Activated T-cell treated with anti-CD3 and anti-CD28 coated beads for 1 hour (primary cell): Measurements from ENCODE around the gene C11orf24.
A peak's percentile ranks its signal among the peaks of the same experiment; 100 is the strongest.

Experiments
- DNase-seq: peaks from one replicate; pipeline ENCODE4 v3.0.0-alpha.2; 2020; ENCODE audit warnings: low read depth

C11orf24 gene

DNA sequence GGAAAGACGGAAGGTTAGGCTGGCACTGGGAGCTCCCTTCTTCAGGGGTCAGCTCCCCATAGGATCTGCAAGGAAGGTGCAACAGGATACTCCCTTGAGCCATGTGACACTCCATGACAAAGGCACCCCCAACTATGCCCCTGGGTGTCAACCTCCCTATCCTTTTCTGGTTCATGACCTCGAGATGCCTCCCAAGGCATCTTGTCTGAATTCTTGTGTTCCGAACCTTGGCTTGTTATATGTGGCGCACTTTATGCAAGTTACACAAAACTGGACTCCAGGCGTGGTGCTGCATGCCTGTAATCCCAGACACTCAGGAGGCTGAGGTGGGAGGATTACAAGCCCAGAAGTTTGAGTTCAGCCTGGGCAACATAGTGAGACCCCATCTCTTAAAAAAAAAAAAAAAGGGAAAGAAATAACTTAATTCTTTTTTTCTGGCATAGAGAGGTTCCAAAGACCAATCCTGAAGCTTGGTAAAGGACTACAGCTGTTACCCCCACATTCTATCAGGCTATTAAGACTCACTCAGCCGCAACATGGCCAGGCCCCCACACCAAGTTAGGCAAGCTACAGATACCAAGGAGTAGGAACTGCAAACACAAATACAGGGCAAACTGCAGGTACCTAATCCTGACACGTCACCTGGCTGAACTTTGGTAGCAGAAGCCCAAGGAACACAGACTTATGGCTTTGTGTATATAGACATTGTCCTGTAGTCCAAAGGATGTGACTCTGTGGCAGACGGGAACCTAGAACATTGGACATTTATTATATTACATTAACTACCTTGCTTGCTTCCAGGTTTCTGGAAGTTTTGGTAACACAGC, 1.4 kb downstream of the C11orf24 start:
- DNase-seq, result no peak

DNA sequence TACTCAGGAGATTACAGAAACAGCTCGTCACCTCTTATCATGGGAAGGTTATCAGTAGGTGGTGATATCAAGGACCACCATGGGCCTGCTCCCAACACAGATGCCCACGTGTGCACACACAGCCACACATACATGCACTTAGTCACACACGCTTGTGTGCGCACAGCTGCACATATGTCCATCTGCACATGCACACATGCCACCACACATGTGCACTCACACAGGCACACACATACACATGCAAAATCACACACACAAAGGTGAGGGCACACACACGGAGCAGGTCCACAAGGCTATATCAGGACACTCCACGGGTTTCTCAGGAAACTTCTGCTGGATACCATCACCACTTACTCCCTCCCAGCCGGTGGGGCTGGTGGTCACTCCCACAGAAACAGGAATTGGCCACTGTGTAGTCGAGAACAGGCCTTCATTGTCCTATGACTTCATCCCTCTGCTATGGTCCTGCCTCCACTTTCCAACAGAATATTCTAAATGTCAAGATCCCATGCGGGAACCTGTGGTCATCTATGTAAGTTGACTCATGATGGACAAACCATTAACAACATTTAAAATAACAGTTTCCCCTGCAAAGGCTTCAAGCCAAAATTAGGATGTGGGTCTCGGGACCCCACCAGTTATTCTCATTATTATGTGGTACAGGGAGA, 2.2 kb downstream of the C11orf24 start:
- DNase-seq, result no peak

DNA sequence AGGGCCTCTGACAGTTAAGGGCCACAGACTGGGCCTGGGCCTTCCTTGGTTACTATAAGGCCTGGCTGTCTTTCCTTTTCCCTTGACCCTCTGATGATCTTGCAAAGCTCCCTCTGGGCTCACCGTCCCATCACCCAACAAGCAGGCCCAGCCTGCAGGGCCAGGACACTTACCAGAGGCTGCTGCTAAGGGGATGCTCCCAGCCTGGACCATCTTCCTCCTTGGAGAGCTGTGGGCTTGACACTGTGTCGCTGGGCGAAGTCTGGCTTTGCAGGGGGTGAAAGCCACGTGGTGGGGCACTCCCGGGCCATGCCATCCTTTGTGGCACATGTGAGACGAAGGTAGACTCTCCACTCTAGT, 3.9 kb downstream of the C11orf24 start:
- no peak for DNase-seq

DNA sequence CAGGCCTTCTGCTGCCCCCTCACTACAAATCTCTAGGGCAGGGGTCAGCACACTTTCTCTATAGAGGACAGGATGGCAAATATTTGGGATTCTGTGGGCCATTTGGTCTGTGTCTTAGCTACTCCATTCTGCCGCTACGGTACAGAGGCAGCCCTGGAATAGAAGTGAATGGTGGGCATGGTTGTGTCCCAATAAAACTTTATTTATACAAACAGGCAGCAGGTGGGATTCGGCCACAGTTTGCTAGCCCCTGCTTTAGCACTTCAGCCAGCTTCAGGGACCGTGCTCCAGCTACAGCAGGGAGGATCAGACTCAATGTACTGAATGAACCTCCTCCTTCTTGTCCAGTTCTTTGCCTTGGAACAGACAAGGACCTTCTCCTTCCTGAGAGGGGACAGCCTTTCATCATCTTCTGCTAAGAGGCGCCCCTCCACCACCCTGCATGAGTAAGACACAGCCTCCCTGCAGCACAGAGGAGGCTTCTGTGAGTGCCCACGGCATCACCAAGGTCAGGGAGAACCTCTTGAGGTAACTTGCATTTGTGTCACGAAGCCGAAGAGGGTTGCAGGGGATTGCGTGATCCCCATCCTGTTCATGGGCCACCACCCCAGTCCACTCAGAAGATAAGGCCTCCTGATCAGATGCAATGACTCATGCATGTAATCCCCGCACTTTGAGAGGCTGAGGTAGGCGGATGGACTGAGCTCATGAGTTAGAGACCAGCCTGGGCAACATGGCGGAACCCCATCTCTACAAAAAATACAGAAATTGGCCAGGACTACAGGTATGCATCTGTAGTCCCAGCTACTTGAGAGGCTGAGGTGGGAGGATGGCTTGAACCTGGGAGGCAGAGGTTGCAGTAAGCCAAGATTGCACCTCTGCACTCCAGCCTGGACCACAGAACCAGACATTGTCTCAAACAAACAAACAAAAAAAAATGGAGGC, 4.6 kb downstream of the C11orf24 start:
- no peak for DNase-seq

- DNase-seq, result no peak
These were observed 5.5 kb downstream of the C11orf24 start for GRCh38 chr11:68266121-68266891.

GRCh38 chr11:68264741-68265540, 6.8 kb downstream of the C11orf24 start:
- DNase-seq, result no peak

GRCh38 chr11:68264244-68264643, 7.5 kb downstream of the C11orf24 start:
- no peak for DNase-seq

DNA sequence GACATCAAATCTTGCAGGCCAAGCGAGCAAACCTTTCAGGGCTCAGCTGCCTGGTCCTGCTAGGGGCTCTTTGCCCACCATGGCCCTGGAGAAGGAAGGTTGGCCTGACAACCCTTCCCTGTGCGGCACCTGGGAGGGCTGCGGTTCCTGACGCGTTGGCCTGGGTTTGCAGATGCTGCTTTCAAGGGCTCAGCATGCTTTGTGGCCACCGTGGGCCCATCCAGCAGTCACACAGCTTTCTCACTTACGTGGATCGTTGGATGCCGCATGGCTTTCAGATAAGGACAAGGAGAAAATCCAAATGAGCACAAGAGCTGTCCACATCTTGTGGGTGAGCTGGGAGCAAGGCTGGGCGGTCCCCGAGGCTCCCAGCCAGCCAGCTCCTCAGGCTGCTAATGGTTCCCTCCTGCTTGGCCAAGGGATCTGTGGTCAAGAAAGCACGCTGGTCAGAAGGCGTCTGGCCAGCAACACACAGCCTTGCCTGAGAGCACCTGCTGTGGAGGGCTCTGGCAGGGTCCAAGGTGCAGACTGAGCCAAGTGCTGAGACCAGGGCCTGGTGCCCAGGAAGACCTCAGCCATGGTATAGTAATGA, 8.2 kb downstream of the C11orf24 start:
- DNase-seq, result no peak

- DNase-seq, result no peak
These were observed 9.3 kb downstream of the C11orf24 start for GRCh38 chr11:68262544-68262827.

DNA sequence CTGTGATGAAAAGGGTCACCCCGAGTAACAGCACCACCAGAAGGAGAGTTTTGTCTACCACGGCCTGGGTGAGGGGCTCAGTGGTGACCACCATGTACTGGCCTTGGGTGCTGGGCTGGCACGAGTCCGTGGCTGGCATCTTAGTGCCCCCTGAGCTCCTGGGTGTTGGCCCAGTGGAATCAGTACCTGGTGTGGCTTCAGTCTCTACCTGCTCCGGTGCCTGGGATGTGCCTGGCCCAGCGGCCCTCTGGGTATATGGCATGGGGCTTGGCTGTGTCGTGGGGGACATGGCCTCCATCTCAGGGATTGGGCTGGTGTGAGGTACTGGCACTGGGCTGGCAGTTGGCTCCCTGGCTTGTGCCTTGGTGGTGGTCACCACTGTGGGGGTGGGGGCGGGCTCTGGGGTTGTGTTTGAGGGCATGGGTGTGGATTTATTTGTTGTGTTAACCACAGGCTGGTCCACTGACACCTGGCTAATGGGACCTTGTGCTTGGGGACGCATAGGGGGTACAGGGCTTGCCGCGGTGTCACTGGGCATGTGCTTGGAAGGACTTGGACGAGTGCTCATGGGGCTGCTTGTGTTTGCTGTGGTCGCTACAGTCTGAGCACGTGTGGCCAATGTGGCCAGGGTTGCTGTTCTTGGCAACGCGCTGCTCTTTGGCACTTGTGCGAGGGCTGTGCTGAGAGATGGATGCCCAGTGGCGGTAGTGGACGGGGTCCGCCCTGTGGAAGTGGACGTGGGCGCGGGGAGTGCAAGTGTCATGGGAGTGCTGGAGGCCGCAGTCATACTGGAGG, 9.8 kb downstream of the C11orf24 start:
- DNase-seq, result no peak

DNA sequence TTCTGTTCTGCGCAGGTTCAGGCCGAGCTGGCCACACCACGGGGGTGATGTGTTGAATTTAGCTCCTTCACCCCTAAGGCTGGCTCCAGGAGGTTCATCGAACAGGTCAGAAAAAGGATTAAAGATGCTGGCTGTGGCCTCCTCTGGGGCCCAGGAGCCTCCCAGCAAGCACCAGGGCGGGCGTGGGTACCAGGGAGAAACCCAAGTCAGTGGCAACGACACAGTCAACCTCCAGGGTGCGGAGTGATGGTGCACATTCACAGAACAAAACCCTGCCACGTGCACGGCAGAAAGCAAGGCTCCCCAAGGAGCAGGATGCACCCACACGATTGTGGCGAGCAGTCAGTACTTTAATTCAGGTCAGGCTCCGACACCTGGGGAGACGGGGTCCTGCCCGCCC, 10.8 kb downstream of the C11orf24 start:
- no peak for DNase-seq

- DNase-seq, result no peak
These were observed 11.3 kb downstream of the C11orf24 start for GRCh38 chr11:68260484-68260883.

GRCh38 chr11:68259122-68259959, 12.4 kb downstream of the C11orf24 start:
- DNase-seq, result no peak

DNA sequence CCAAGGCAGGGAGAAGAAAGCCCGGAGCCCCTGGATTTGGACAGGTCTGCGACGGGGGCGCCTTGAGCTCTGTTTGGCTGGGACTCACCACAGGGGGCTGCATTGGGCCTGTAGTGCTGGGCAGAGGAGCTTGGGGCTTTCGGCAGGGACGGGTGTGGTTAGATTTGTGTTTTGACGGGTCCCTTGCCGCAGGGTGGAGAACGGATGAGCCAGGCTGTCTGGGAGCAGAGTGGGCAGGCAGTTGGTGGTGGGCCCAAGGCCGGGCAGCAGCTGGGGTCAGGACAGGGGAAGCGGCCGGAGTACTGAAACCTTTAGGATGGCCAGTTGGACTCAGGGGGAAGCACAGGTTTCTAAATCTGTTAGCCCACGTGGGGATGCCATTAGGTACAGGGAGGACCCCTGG, 13.4 kb downstream of the C11orf24 start:
- no peak for DNase-seq

DNA sequence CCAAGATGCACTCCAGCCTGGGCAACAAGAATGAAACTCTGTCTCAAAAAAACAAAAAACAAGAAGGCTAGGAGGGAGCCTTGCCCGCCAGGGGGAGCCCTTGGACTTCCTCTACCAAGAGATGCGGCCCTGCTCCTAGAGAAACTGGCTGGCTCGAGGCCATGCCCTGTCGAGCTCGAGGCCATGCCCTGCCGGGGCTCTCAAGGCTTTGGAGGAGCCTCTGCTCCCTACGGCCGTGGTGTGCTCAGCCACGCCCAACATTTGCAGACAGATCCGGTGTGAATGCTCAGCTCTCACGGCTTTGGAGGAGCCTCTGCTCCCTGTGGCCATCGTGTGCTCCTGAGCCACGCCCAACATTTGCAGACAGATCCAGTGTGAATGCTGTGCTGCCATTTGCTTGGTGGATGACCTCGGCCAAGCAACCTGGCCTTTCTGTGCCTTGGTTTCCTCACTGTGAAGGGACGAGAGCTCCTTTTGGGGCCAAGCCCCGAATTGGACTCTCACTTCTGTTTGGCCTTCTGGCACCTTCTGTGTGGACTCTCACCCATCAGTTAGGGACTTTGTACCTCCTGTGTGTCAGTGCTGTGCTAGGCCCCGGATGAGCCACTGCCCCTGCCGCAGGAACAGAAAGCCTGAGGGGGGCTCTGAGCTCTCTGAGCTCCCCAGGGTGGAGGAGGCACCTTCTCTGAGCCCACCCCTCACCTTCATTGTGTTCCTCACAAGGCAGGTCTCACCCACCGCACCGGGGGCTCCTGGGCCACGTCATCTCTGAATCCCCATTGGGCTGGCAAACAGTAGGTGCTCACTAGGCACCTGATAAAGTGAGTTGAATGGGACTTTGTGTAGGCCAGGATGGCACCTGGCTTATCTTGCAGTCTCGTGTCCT, 14.1 kb downstream of the C11orf24 start:
- peak; percentile 97 for DNase-seq

DNA sequence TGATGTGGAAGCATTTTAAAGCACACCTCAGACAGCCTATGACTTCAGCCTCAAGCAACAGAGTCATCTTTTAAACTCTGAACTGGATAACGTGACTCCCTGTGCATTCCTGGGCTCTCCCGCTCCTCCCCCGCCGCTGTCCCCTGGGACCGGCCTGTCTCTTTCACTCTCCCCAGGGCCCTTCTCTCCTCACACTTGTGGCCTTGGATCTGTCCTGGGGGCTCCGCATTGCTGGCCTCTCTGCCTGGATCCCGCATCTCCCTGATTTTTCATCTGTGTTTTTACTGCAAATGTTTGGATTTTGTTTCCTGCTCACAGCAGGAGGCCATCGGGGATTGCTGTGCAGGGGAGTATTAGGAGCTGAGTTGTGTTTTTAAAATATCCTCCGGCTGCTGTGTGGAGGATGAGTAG, 15.4 kb downstream of the C11orf24 start:
- no peak for DNase-seq

DNA sequence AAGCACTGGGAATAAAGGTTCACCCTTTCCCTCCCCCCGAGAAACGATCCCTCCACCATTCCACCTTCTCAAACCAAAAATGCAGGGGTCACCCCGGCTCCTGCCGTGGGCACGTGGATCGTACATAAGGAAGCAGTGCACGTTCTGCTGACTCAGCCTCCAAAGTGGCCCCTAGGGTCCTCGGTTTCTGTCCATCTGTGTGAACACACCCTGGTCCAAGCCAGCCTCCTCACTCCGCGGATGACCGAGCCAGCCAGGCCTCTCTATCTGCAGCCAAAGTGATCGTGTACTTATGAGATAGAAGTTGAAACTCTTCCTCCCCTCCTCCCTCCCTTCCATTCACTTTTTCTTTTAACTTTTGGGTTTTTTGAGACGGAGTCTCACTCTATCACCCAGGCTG, 16.2 kb downstream of the C11orf24 start:
- no peak for DNase-seq

DNA sequence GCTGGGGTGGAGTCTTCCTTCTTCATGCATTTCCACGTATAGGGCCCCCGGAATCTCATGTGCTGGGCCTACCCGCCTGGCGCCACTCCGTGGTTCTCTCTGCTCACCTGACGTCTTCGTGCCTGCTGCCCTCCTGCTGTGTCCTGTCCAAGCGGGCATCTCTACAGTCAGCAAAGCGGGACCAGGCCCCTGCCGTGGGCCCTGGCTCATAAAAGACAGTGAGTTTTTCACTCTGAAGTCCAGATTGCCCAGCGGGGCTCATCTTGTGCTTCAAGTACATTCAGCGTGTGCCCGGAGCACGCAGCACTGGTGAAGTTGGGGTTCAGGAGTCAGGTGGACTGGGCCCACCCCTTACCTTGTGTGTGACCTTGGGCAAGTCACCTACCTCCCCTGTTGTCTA, 17.4 kb downstream of the C11orf24 start:
- DNase-seq, result no peak
